A549 treated with AZD9567 at 1 μM for 4 hours (cell line): ENCODE measurements around the gene RELL2. TPM values are rescaled to one million over a fixed set of nuclear protein-coding genes. Genes with fewer than 3 reads are reported as not detected.

ENCODE experiments used
- total RNA-seq: library from RNA; stranded (reverse); fragments of 200-300 nt; extraction: Qiagen RNA extraction; gene quantifications from 5 replicates; pipeline ENCODE4 v1.2.3, GENCODE V29; 2022; ENCODE audit not compliant: insufficient read depth

RELL2 gene, protein sequence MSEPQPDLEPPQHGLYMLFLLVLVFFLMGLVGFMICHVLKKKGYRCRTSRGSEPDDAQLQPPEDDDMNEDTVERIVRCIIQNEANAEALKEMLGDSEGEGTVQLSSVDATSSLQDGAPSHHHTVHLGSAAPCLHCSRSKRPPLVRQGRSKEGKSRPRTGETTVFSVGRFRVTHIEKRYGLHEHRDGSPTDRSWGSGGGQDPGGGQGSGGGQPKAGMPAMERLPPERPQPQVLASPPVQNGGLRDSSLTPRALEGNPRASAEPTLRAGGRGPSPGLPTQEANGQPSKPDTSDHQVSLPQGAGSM
- 2.8 to 5.0 TPM (median 4.4 TPM) in 5 replicates for total RNA-seq

DNA sequence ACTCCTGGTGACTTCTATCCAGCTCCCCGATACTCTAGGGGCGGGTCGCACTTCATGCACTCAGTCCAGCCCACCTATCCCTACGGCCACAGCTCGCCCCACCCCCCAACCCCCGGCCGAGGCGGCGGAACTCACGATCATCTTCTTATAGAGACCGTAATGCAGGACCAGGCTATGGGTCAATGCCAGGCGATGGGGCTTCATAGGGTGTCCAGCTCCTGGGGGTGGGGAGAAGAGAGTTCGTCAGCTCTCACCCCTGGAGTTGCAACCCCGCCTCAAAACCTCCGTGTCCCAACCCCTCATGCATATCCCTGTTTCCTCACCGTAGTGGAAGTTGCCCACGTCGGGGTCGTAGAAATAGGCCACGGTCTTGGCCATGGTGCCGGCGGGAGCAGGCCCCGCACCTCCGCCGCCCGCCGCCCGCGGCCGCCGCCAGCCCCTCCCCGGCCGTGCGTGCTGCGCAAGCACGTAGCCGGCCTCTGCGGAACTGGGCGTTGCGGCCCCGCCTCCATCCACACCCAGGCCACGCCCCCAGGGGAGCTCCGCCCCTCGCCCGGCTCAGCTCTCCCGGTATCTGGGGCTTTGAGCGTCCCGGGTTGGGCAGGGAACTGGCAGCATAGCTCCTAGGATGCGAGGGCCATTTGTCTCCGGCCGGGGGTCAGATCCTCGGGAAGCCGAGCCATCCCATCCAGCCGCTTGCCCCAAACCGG, at the start of gene RELL2, which contains the start of gene HDAC3:
RELL2 (plus strand) TSS at position 585 of the 710 bp plus-strand sequence. CDS start 1,229 bp downstream, outside the sequence.
HDAC3 (minus strand) TSS at position 437 of the 710 bp plus-strand sequence; CDS start at position 378, 59 bp downstream.

DNA sequence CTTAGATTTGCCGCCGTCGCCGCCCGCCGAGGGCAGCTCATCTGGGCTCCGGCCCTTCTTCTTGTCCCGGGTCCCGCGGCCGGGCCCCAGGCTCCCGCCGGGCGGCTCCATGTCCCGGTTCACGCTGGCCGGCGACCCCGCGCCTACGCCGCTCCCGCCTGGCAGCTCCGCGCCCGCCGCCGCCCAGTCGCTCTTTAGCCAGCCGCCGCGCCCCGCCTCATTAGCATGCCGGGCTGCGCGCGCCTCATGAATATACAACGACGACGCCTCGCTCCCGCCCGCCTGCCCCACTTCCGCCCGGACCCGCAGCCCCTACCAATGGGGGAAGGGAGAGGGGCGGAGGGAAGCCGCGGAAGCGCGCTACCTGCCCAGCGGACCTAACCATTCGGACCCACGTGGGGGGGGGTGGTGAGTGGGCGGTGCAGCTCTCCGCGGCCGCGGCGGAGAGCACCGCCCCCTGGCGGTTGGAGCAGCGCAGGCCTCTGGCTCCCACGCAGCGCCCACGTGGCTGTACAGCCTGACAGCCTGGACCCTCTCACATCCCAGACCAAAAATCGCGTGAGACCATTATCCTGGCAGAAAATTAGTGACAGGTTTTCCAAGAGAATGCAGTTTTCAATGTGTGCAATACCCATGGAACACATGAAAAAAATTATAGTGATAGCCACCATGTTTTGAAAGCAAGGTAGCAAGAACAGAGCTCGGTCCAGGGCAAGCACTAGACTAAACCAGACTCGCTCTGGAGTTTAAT, 17.8 kb upstream of the RELL2 start, which contains the start of gene DIAPH1:
DIAPH1 (minus strand) TSS at position 197 of the 751 bp plus-strand sequence; CDS start at position 111, 86 bp downstream.

DNA sequence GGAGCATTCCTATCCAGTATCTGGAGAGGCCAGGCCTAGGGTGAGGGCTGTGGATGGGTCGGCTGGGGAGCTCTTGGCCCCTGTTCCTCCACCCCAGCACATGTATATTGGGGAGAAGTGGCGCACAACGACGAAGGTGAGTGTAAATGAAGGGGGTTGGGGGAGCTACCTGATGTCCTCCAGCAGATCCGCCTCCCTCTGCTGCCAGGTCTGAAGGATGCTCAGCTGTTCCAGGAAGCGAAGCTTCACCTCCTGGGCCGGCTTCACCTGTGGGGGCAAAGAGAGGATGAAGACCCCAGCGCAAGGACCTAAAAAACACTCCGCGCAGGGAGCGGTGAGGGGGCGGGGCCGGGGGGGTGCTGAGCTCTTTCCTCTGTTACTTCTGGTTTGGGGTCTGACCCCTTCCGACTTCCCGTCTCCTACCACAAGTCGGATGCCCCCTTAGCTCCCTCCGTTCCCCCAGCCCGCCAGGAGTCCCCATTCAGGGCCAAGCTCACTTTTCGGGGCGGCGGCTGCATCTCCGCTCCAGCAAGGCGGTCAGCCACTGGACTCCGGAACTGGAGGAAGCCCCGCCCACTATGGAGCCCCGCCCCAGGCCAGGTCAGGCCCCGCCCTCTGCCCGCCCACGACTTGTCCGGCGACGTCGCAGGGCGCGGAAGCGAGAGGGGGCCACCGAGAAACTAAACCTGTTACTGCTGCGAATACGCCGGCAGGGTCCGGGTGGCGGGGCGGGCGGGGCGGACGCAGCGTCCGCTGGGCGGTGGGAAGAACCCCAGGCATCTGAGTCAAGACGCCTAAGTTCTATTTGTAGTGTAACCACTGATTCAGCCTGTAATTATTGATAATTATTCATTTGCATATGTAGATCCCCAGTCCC, 14.3 kb downstream of the RELL2 start, which contains the start of gene FCHSD1:
FCHSD1 (minus strand) TSS at position 568 of the 877 bp plus-strand sequence; CDS start at position 518, 50 bp downstream.

GRCh38 chr5:141681695-141682641, 45.2 kb downstream of the RELL2 start, which contains the start of gene ARAP3:
TSS of gene ARAP3 (minus strand) at chr5:141682230. CDS start at chr5:141680486, 1,744 bp downstream.

Other genes starting within 250 kb of the RELL2 start
- gene PCDHGB4, start 249.3 kb upstream of the RELL2 start, total RNA-seq = 0.66 to 0.88 TPM (median 0.85 TPM) in 5 replicates
- gene PCDHGA8, start 244.4 kb upstream of the RELL2 start, total RNA-seq = 0.02 to 0.05 TPM (median 0.04 TPM) in 4 of 5 replicates, not detected in the other
- 1.9 to 2.9 TPM (median 2.4 TPM) in 5 replicates for gene PCDHGB5, start 239.1 kb upstream of the RELL2 start, total RNA-seq
- gene PCDHGA9, start 234.2 kb upstream of the RELL2 start, total RNA-seq = 0.02 to 0.07 TPM (median 0.04 TPM) in 4 of 5 replicates, not detected in the other
- gene PCDHGB6, start 229.0 kb upstream of the RELL2 start, total RNA-seq = 0.05 to 0.11 TPM (median 0.09 TPM) in 4 of 5 replicates, not detected in the other
- gene PCDHGA10, start 224.0 kb upstream of the RELL2 start, total RNA-seq = 0.05 TPM in 1 of 5 replicates, not detected in the others
- gene PCDHGB7, start 219.3 kb upstream of the RELL2 start, total RNA-seq = 0.05 to 0.70 TPM (median 0.06 TPM) in 5 replicates
- 0.01 to 0.03 TPM (median 0.02 TPM) in 3 of 5 replicates, not detected in the others for gene PCDHGA11, start 215.9 kb upstream of the RELL2 start, total RNA-seq
- gene PCDHGA12, start 206.5 kb upstream of the RELL2 start, total RNA-seq = 0.01 to 0.02 TPM (median 0.02 TPM) in 3 of 5 replicates, not detected in the others
- 4.8 to 6.7 TPM (median 5.3 TPM) in 5 replicates for gene PCDHGC3, start 161.0 kb upstream of the RELL2 start, total RNA-seq
- gene PCDHGC4, start 152.0 kb upstream of the RELL2 start, total RNA-seq = 0.03 to 0.06 TPM in 2 of 5 replicates, not detected in the others
- 0.01 TPM in 2 of 5 replicates, not detected in the others for gene PCDHGC5, start 147.9 kb upstream of the RELL2 start, total RNA-seq
- 92.4 to 100 TPM (median 96.5 TPM) in 5 replicates for gene DIAPH1, start 18.0 kb upstream of the RELL2 start, total RNA-seq
- 24.4 to 57.5 TPM (median 54.5 TPM) in 5 replicates for gene HDAC3, start 148 bp upstream of the RELL2 start, total RNA-seq
- 7.8 to 12.3 TPM (median 10.5 TPM) in 5 replicates for gene FCHSD1, start 14.4 kb downstream of the RELL2 start, total RNA-seq
- 3.8 to 5.0 TPM (median 4.4 TPM) in 5 replicates for gene ARAP3, start 45.2 kb downstream of the RELL2 start, total RNA-seq
- 1.7 to 3.2 TPM (median 2.6 TPM) in 5 replicates for gene PCDH1, start 241.4 kb downstream of the RELL2 start, total RNA-seq